HG03097 (cell line): ENCODE results near the gene SATL1.
"Not testable (repeated sequence)": the region's sequence is repeated elsewhere in the genome, so short reads cannot be mapped to it uniquely, and the experiment has no call there.

Experiments
- ATAC-seq: cut with Tn5 transposase; IDR thresholded peaks from one replicate; pipeline ENCODE4 v1.9.1; 2021; ENCODE audit not compliant: unreplicated experiment, low FRiP score

SATL1 gene

GRCh38 chrX:85243761-85244449 is at the start of gene SATL1, which contains the start of gene ZNF711:
SATL1 (minus strand) TSS chrX:85243779; CDS start chrX:85108968, 134,811 bp downstream.
ZNF711 (plus strand) TSS chrX:85243991; CDS start chrX:85247573, 3,582 bp downstream.
- no peak for ATAC-seq

GRCh38 chrX:85288992-85289723 is 45.6 kb upstream of the SATL1 start:
- ATAC-seq: no peak

GRCh38 chrX:85285286-85285685 is 41.7 kb upstream of the SATL1 start:
- not testable (repeated sequence) for ATAC-seq

GRCh38 chrX:85244450-85245211 is 1.1 kb upstream of the SATL1 start:
- ATAC-seq: no peak

- no peak for ATAC-seq
Measured at GRCh38 chrX:85243155-85243554, 424 bp downstream of the SATL1 start.

- ATAC-seq: no peak
Measured at GRCh38 chrX:85223359-85223758, 20.2 kb downstream of the SATL1 start.

GRCh38 chrX:85221361-85221760 is 22.2 kb downstream of the SATL1 start:
- no peak for ATAC-seq

- no peak for ATAC-seq
Measured at GRCh38 chrX:85215946-85216345, 27.6 kb downstream of the SATL1 start.

- no peak for ATAC-seq
Measured at GRCh38 chrX:85213792-85214530, 29.6 kb downstream of the SATL1 start.

- no peak for ATAC-seq
Measured at GRCh38 chrX:85203461-85203970, 40.1 kb downstream of the SATL1 start.

GRCh38 chrX:85196319-85196718 is 47.3 kb downstream of the SATL1 start:
- ATAC-seq: no peak

GRCh38 chrX:85159644-85160043 is 83.9 kb downstream of the SATL1 start:
- ATAC-seq: no peak

- no peak for ATAC-seq
Measured at GRCh38 chrX:85140964-85141363, 102.6 kb downstream of the SATL1 start.

GRCh38 chrX:85139422-85139821 is 104.2 kb downstream of the SATL1 start:
- no peak for ATAC-seq

- no peak for ATAC-seq
Measured at GRCh38 chrX:85136409-85136808, 107.2 kb downstream of the SATL1 start.

- no peak for ATAC-seq
Measured at GRCh38 chrX:85115252-85115651, 128.3 kb downstream of the SATL1 start.

- no peak for ATAC-seq
Measured at GRCh38 chrX:85114776-85115175, 128.8 kb downstream of the SATL1 start.

GRCh38 chrX:85114171-85114570 is 129.4 kb downstream of the SATL1 start:
- ATAC-seq: no peak

GRCh38 chrX:85113746-85114145 is 129.8 kb downstream of the SATL1 start:
- no peak for ATAC-seq

- no peak for ATAC-seq
Measured at GRCh38 chrX:85112293-85112692, 131.3 kb downstream of the SATL1 start.
